DOHH2 (cell line): ENCODE measurements around the gene LGALS7.

Experiments
- EZH2phosphoT487 ChIP-seq: fragments of 200-600 bp; sonication (generic); IDR thresholded peaks from 2 replicates; pipeline ENCODE4 v1.6.1; 2017; ENCODE audit warnings: borderline replicate concordance, mild to moderate bottlenecking, antibody characterized with exemption, low read length, moderate library complexity, mixed read lengths
- TF ChIP-seq, protein P1 (sequence below): fragments of 200-600 bp; sonication (generic); IDR thresholded peaks from one replicate; pipeline ENCODE4 v1.5.1; 2014; ENCODE audit warnings: antibody characterized with exemption, mild to moderate bottlenecking, low read depth, low read length; ENCODE audit not compliant: poor library complexity, severe bottlenecking

DNA sequence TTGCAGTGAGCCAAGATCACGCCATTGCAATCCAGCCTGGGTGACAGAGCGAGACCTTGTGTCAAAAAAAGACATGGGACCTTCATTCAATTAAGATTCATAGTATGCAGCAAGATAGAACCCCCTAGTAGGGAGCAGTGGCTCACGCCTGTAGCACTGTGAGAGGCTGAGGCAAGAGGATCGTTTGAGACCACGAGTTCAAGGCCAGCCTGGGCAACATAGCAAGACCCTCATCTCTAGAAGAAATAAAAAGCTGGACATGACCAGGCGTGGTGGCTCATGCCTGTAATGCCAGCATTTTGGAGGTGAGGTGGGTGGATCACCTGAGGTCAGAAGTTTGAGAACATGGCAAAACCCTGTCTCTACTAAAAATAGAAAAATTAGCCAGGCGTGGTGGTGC, 7.1 kb upstream of the LGALS7 start:
- TF ChIP-seq, protein P1, sequence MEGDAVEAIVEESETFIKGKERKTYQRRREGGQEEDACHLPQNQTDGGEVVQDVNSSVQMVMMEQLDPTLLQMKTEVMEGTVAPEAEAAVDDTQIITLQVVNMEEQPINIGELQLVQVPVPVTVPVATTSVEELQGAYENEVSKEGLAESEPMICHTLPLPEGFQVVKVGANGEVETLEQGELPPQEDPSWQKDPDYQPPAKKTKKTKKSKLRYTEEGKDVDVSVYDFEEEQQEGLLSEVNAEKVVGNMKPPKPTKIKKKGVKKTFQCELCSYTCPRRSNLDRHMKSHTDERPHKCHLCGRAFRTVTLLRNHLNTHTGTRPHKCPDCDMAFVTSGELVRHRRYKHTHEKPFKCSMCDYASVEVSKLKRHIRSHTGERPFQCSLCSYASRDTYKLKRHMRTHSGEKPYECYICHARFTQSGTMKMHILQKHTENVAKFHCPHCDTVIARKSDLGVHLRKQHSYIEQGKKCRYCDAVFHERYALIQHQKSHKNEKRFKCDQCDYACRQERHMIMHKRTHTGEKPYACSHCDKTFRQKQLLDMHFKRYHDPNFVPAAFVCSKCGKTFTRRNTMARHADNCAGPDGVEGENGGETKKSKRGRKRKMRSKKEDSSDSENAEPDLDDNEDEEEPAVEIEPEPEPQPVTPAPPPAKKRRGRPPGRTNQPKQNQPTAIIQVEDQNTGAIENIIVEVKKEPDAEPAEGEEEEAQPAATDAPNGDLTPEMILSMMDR, result no peak
- TF ChIP-seq EZH2phosphoT487, result no peak
